ENCODE measurements around the gene ERCC6.

The ERCC6 gene

GRCh38 chr10:49516216-49516970, 22.5 kb downstream of the ERCC6 start:
- DNase-seq (ENCODE audit: extremely low spot score, insufficient read length, low read depth) = no peak
- no peak for FAIRE-seq

- FAIRE-seq = peak; percentile 56
- no peak for DNase-seq (ENCODE audit: extremely low spot score, insufficient read length, low read depth)
Measured at GRCh38 chr10:49512121-49512809, 26.7 kb downstream of the ERCC6 start.

GRCh38 chr10:49509771-49510303, 29.1 kb downstream of the ERCC6 start:
- DNase-seq (ENCODE audit: extremely low spot score, insufficient read length, low read depth) (no peak), FAIRE-seq (no peak)

GRCh38 chr10:49508654-49509053, 30.3 kb downstream of the ERCC6 start:
- no peak for DNase-seq (ENCODE audit: extremely low spot score, insufficient read length, low read depth)
- FAIRE-seq = no peak

- FAIRE-seq = no peak
- no peak for DNase-seq (ENCODE audit: extremely low spot score, insufficient read length, low read depth)
Measured at GRCh38 chr10:49508249-49508648, 30.7 kb downstream of the ERCC6 start.

GRCh38 chr10:49505589-49505988, 33.3 kb downstream of the ERCC6 start:
- FAIRE-seq = no peak
- DNase-seq (ENCODE audit: extremely low spot score, insufficient read length, low read depth) = no peak

- no peak for FAIRE-seq
- no peak for DNase-seq (ENCODE audit: extremely low spot score, insufficient read length, low read depth)
Measured at GRCh38 chr10:49505076-49505475, 33.8 kb downstream of the ERCC6 start.

- DNase-seq (ENCODE audit: extremely low spot score, insufficient read length, low read depth) = no peak
- no peak for FAIRE-seq
Measured at GRCh38 chr10:49504528-49504927, 34.4 kb downstream of the ERCC6 start.

GRCh38 chr10:49502358-49502757, 36.6 kb downstream of the ERCC6 start:
- FAIRE-seq (no peak), DNase-seq (ENCODE audit: extremely low spot score, insufficient read length, low read depth) (no peak)

- no peak for DNase-seq (ENCODE audit: extremely low spot score, insufficient read length, low read depth)
- no peak for FAIRE-seq
Measured at GRCh38 chr10:49500412-49500811, 38.5 kb downstream of the ERCC6 start.

GRCh38 chr10:49499305-49499851, 39.5 kb downstream of the ERCC6 start:
- DNase-seq (ENCODE audit: extremely low spot score, insufficient read length, low read depth) (no peak), FAIRE-seq (no peak)

GRCh38 chr10:49498425-49498824, 40.5 kb downstream of the ERCC6 start:
- DNase-seq (ENCODE audit: extremely low spot score, insufficient read length, low read depth) (no peak), FAIRE-seq (no peak)

- no peak for FAIRE-seq
Measured at GRCh38 chr10:49497358-49497757, 41.6 kb downstream of the ERCC6 start.

GRCh38 chr10:49488056-49488717, 50.7 kb downstream of the ERCC6 start:
- no peak for DNase-seq (ENCODE audit: extremely low spot score, insufficient read length, low read depth)
- no peak for FAIRE-seq

More at GRCh38 chr10:49497358-49497757, 41.6 kb downstream of the ERCC6 start:
- DNase-seq (ENCODE audit: extremely low spot score, insufficient read length, low read depth) = no peak

GRCh38 chr10:49486738-49487137, 52.2 kb downstream of the ERCC6 start:
- FAIRE-seq (no peak), DNase-seq (ENCODE audit: extremely low spot score, insufficient read length, low read depth) (no peak)

GRCh38 chr10:49486009-49486408, 52.9 kb downstream of the ERCC6 start:
- no peak for DNase-seq (ENCODE audit: extremely low spot score, insufficient read length, low read depth)
- no peak for FAIRE-seq

- FAIRE-seq (no peak), DNase-seq (ENCODE audit: extremely low spot score, insufficient read length, low read depth) (no peak)
Measured at GRCh38 chr10:49484486-49485235, 54.3 kb downstream of the ERCC6 start.

- FAIRE-seq (no peak), DNase-seq (ENCODE audit: extremely low spot score, insufficient read length, low read depth) (no peak)
Measured at GRCh38 chr10:49478819-49479218, 60.1 kb downstream of the ERCC6 start.

- DNase-seq (ENCODE audit: extremely low spot score, insufficient read length, low read depth) (no peak), FAIRE-seq (no peak)
Measured at GRCh38 chr10:49474901-49475300, 64.0 kb downstream of the ERCC6 start.

- FAIRE-seq = no peak
Measured at GRCh38 chr10:49471532-49471931, 67.4 kb downstream of the ERCC6 start.

More at GRCh38 chr10:49471532-49471931, 67.4 kb downstream of the ERCC6 start:
- no peak for DNase-seq (ENCODE audit: extremely low spot score, insufficient read length, low read depth)
